Measurements from ENCODE around the gene LAMA2. TPM values are rescaled to one million over a fixed set of nuclear protein-coding genes. Genes with fewer than 3 reads are reported as not detected.

LAMA2 gene
- total RNA-seq, 4 donors from 2014 or later: 1.7 to 112 (median 19.6) TPM

DNA sequence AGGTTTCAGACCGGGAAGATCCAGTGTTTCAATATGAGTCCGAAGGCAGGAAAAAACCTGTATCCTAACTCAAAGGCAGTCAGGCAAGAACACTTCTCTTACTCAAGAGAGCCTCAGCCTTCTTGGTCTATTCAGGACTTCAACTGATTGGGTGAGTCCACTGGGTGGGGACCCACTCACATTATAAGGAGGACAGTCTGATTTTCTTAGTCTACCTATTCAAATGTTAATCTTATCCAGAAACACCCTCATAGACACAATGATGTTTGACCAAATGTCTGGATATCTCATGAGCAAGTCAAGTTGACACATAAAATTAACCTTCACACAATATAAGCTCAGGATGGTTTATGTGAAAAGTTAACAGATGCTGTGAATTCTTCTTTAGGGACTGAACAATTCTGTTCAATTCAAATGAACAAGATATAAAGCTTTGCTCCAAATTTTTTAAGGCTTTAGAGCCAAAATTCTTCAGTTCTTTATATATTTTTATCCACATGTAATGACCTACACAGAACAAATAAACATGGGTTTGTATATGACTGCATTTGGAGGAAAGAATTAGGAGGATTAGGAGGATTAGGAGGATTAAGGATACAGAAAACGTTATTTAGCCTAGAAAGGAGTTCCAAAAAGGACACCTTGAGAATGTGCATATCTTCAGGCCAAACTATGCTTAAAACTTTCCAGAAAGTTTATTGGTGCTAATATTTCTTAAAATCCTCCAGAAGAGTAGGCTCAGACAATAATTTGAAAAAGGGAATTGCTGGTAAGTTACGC, 35.3 kb upstream of the LAMA2 start:
- H3K4me3 ChIP-seq: no peak overlapping the region
- H3K4me1 ChIP-seq: no peaks in the 10 kb centered on the region
- H3K27ac ChIP-seq: no peak overlapping the region
- no peak for DNase-seq
- 50 to 60% methylated on average over 3 to 4 of the region's 4 CpGs for WGBS, 2 donors
- intact Hi-C loops (cut with DNase I): no loop called here
- no peaks in the 10 kb centered on the region for H3K27me3 ChIP-seq
- H3K36me3 ChIP-seq: no peaks in the 10 kb centered on the region
- H3K9me3 ChIP-seq: no peaks in the 10 kb centered on the region
- TF ChIP-seq, protein P1, sequence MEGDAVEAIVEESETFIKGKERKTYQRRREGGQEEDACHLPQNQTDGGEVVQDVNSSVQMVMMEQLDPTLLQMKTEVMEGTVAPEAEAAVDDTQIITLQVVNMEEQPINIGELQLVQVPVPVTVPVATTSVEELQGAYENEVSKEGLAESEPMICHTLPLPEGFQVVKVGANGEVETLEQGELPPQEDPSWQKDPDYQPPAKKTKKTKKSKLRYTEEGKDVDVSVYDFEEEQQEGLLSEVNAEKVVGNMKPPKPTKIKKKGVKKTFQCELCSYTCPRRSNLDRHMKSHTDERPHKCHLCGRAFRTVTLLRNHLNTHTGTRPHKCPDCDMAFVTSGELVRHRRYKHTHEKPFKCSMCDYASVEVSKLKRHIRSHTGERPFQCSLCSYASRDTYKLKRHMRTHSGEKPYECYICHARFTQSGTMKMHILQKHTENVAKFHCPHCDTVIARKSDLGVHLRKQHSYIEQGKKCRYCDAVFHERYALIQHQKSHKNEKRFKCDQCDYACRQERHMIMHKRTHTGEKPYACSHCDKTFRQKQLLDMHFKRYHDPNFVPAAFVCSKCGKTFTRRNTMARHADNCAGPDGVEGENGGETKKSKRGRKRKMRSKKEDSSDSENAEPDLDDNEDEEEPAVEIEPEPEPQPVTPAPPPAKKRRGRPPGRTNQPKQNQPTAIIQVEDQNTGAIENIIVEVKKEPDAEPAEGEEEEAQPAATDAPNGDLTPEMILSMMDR (IDR thresholded peaks at IDR 0.05): no peak
- TF ChIP-seq POLR2A (IDR thresholded peaks at IDR 0.05): no peak

- no peaks in the 10 kb centered on the region for H3K4me1 ChIP-seq
- H3K27me3 ChIP-seq: no peaks in the 10 kb centered on the region
- no peaks in the 10 kb centered on the region for H3K36me3 ChIP-seq
- intact Hi-C loops (cut with DNase I): no loop called here
- 66 to 73% methylated on average over 7 of the region's 7 CpGs for WGBS, 2 donors
- no peak overlapping the region for H3K4me3 ChIP-seq
- TF ChIP-seq POLR2A (IDR thresholded peaks at IDR 0.05): no peak
- no peak for DNase-seq
- H3K27ac ChIP-seq: no peak overlapping the region
- H3K9me3 ChIP-seq: no peaks in the 10 kb centered on the region
These were observed 34.6 kb upstream of the LAMA2 start for GRCh38 chr6:128848212-128848935.

- Histone ChIP-seq H3K9me3 (peaks cover 0 to 4% (median 0%) of the 10 kb centered on the region in 3 donors), H3K4me3 (no peak overlapping the region), H3K4me1 (no peaks in the 10 kb centered on the region), H3K27me3 (no peaks in the 10 kb centered on the region), H3K27ac (no peak overlapping the region), H3K36me3 (no peaks in the 10 kb centered on the region)
- intact Hi-C loops (cut with DNase I): no loop called here
- TF ChIP-seq POLR2A (IDR thresholded peaks at IDR 0.05): no peak
- TF ChIP-seq, protein P1 (IDR thresholded peaks at IDR 0.05): no peak
- DNase-seq: no peak
- WGBS, 2 donors: 45 to 58% methylated on average over 5 of the region's 5 CpGs
These were observed 27.3 kb upstream of the LAMA2 start for GRCh38 chr6:128855581-128856085.

GRCh38 chr6:128857806-128858205, 25.1 kb upstream of the LAMA2 start:
- Histone ChIP-seq H3K36me3 (no peaks in the 10 kb centered on the region), H3K9me3 (peaks cover 0 to 6% (median 0%) of the 10 kb centered on the region in 3 donors), H3K27ac (no peak overlapping the region), H3K4me3 (no peak overlapping the region), H3K4me1 (no peaks in the 10 kb centered on the region), H3K27me3 (no peaks in the 10 kb centered on the region)
- no peak for DNase-seq
- intact Hi-C loops (cut with DNase I): no loop called here
- 75 to 80% methylated on average over 5 of the region's 5 CpGs for WGBS, 2 donors
- TF ChIP-seq, protein P1 (IDR thresholded peaks at IDR 0.05): no peak
- no peak for TF ChIP-seq POLR2A (IDR thresholded peaks at IDR 0.05)

DNA sequence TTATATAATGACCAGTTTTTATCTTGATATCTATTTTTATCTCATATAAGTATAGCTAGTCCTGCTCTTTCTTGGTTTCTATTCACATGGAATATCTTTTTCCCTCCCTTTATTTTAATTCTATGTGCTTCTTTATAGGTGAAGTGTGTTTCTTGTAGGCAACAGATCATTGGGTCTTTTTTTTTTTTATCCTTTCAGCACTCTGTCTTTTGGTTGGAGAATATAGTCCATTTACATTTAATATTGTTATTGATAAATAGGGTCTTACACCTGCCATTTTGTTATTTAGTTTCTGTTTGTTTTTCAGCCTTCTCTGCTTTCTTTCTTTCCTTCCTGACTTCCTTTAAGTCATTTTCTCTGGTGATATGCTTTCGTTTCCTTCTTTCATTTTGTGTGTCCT, 22.2 kb upstream of the LAMA2 start:
- TF ChIP-seq POLR2A (IDR thresholded peaks at IDR 0.05): no peak
- TF ChIP-seq, protein P1 (IDR thresholded peaks at IDR 0.05): no peak
- Histone ChIP-seq H3K27ac (no peak overlapping the region), H3K4me3 (no peak overlapping the region), H3K4me1 (no peaks in the 10 kb centered on the region), H3K36me3 (no peaks in the 10 kb centered on the region), H3K27me3 (no peaks in the 10 kb centered on the region), H3K9me3 (peaks cover 0 to 6% (median 0%) of the 10 kb centered on the region in 3 donors)
- 71 to 80% methylated on average over 1 of the region's 1 CpG for WGBS, 2 donors
- intact Hi-C loops (cut with DNase I): no loop called here
- no peak for DNase-seq
